Measurements from ENCODE around the gene STK32C. TPM values are rescaled to one million over a fixed set of nuclear protein-coding genes. Genes with fewer than 3 reads are reported as not detected.

Gene STK32C
- total and polyA plus RNA-seq, 10 of the 15 experiments (the other 5 are each of a cell fraction or from before 2014, with no cell fraction given) = 1.5 to 18.1 (median 6.4) TPM

GRCh38 chr10:132303361-132304115 lies 4.2 kb downstream of the STK32C start (continued):
- TF ChIP-seq BACH1 (IDR thresholded peaks at IDR 0.05; ENCODE audit: borderline replicate concordance) (no peak), SUZ12 (IDR thresholded peaks at IDR 0.05; ENCODE audit: unreplicated experiment) (no peak), EED (IDR thresholded peaks at IDR 0.05; ENCODE audit: low read depth) (no peak), RELB (IDR thresholded peaks at IDR 0.05; ENCODE audit: low read depth) (no peak), ZNF217 (IDR thresholded peaks at IDR 0.05) (no peak), ZNF207 (IDR thresholded peaks at IDR 0.05; ENCODE audit: borderline replicate concordance) (no peak)
- TF ChIP-seq, protein P1, sequence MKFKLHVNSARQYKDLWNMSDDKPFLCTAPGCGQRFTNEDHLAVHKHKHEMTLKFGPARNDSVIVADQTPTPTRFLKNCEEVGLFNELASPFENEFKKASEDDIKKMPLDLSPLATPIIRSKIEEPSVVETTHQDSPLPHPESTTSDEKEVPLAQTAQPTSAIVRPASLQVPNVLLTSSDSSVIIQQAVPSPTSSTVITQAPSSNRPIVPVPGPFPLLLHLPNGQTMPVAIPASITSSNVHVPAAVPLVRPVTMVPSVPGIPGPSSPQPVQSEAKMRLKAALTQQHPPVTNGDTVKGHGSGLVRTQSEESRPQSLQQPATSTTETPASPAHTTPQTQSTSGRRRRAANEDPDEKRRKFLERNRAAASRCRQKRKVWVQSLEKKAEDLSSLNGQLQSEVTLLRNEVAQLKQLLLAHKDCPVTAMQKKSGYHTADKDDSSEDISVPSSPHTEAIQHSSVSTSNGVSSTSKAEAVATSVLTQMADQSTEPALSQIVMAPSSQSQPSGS (IDR thresholded peaks at IDR 0.05; ENCODE audit: low read length) = no peak
- TF ChIP-seq, protein P2, sequence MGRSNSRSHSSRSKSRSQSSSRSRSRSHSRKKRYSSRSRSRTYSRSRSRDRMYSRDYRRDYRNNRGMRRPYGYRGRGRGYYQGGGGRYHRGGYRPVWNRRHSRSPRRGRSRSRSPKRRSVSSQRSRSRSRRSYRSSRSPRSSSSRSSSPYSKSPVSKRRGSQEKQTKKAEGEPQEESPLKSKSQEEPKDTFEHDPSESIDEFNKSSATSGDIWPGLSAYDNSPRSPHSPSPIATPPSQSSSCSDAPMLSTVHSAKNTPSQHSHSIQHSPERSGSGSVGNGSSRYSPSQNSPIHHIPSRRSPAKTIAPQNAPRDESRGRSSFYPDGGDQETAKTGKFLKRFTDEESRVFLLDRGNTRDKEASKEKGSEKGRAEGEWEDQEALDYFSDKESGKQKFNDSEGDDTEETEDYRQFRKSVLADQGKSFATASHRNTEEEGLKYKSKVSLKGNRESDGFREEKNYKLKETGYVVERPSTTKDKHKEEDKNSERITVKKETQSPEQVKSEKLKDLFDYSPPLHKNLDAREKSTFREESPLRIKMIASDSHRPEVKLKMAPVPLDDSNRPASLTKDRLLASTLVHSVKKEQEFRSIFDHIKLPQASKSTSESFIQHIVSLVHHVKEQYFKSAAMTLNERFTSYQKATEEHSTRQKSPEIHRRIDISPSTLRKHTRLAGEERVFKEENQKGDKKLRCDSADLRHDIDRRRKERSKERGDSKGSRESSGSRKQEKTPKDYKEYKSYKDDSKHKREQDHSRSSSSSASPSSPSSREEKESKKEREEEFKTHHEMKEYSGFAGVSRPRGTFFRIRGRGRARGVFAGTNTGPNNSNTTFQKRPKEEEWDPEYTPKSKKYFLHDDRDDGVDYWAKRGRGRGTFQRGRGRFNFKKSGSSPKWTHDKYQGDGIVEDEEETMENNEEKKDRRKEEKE (IDR thresholded peaks at IDR 0.05) = no peak

Data from GM12878 (cell line).